Endothelial cell of umbilical vein (primary cell): ENCODE data around the gene GNAO1. TPM values are rescaled to one million over a fixed set of nuclear protein-coding genes. Genes with fewer than 3 reads are reported as not detected.

Experiments used
- BruUV-seq: library from RNA; stranded (reverse); fragments of 400-500 nt; replicated peaks from 2 replicates; lab custom pipeline; 2021; lab: Mats Ljungman, UMichigan
- CTCF ChIA-PET: fragments of 300-600, 350-600 bp; sonication (Branson Sonifier 250); formaldehyde crosslinking; loops from one replicate; lab custom pipeline; 2021; ENCODE audit warnings: antibody characterized with exemption, inconsistent platforms; lab: Charles Lee
- POLR2A ChIA-PET: fragments of 300-600, 350-600 bp; sonication (Branson Sonifier 250); formaldehyde crosslinking; loops from one replicate; lab custom pipeline; 2021; ENCODE audit warnings: antibody characterized with exemption, inconsistent platforms; lab: Charles Lee
- DNase-seq: peaks from one replicate; pipeline ENCODE4 v3.0.0-alpha.2; 2011; ENCODE audit warnings: low read depth, low spot score
- FAIRE-seq: peaks from 2 replicates; lab custom pipeline; 2011; peaks lifted over from hg19 to GRCh38; lab: Jason Lieb, UNC
- H2AFZ ChIP-seq: 2 replicates; pipeline ENCODE4 v1.6.0; 2012; ENCODE audit warnings: low read depth, low read length, control low read depth, inconsistent platforms
- H3K27ac ChIP-seq: 2 replicates; pipeline ENCODE4 v1.5.1; 2011; ENCODE audit warnings: low read depth, mild to moderate bottlenecking, control low read depth, low read length, moderate library complexity; ENCODE audit not compliant: insufficient read depth
- H3K27me3 ChIP-seq, 2 experiments: 2 replicates each; pipeline versions ENCODE4 v1.6.0 to v1.6.1; 2011; ENCODE audit warnings: low read length in 2 of 2, mixed read lengths in 1 of 2; ENCODE audit not compliant: control insufficient read depth in 2 of 2, insufficient read depth in 2 of 2
- H3K36me3 ChIP-seq, 2 experiments: 2 replicates in 1 of 2; 3 replicates in 1 of 2; pipeline ENCODE4 v1.5.1; 2011; ENCODE audit warnings: low read length in 2 of 2, mild to moderate bottlenecking in 1 of 2, moderate library complexity in 1 of 2; ENCODE audit not compliant: control insufficient read depth in 2 of 2, insufficient read depth in 2 of 2; ENCODE audit errors: extremely low read depth in 1 of 2
- H3K4me1 ChIP-seq: 3 replicates; pipeline ENCODE4 v1.5.1; 2011; ENCODE audit warnings: mild to moderate bottlenecking, low read length; ENCODE audit not compliant: control insufficient read depth, insufficient read depth; ENCODE audit errors: extremely low read depth
- H3K4me2 ChIP-seq: 2 replicates; pipeline ENCODE4 v1.6.1; 2011; ENCODE audit warnings: low read length, control low read depth, mixed read lengths; ENCODE audit not compliant: insufficient read depth
- H3K4me3 ChIP-seq, 3 experiments: fragments of 200-600 bp in 1 of 3; sonication (generic), shearing (Covaris generic) in 1 of 3; replicated peaks in 1 of 3; 2 replicates each; pipeline ENCODE4 v1.5.1; 2011 to 2016; ENCODE audit warnings: control low read depth in 3 of 3, low read length in 3 of 3, mild to moderate bottlenecking in 2 of 3, inconsistent platforms in 1 of 3, low read depth in 1 of 3, moderate library complexity in 1 of 3; ENCODE audit not compliant: insufficient read depth in 1 of 3
- H3K79me2 ChIP-seq: 2 replicates; pipeline ENCODE4 v1.6.0; 2012; ENCODE audit warnings: low read length, inconsistent platforms; ENCODE audit not compliant: control insufficient read depth, insufficient read depth
- H3K9ac ChIP-seq: replicated peaks from 2 replicates; pipeline ENCODE3; 2011; ENCODE audit warnings: low read length, control low read depth; ENCODE audit not compliant: insufficient read depth; ENCODE audit errors: extremely low read depth
- H3K9me1 ChIP-seq: replicated peaks from 3 replicates; pipeline ENCODE4 v1.6.0; 2011; ENCODE audit warnings: mild to moderate bottlenecking, low read length; ENCODE audit not compliant: control insufficient read depth, insufficient read depth; ENCODE audit errors: extremely low read depth
- H3K9me3 ChIP-seq: replicated peaks from 2 replicates; pipeline ENCODE4 v1.5.1; 2012; ENCODE audit warnings: low read length, inconsistent platforms; ENCODE audit not compliant: control insufficient read depth, insufficient read depth
- H4K20me1 ChIP-seq: replicated peaks from 2 replicates; pipeline ENCODE3; 2011; ENCODE audit warnings: mild to moderate bottlenecking, low read length; ENCODE audit not compliant: control insufficient read depth, insufficient read depth; ENCODE audit errors: extremely low read depth
- EZH2 ChIP-seq: IDR thresholded peaks from 2 replicates; pipeline ENCODE4 v1.6.1; 2012; ENCODE audit warnings: borderline replicate concordance, low read depth, mild to moderate bottlenecking, moderate library complexity, low read length, inconsistent platforms; ENCODE audit not compliant: severe bottlenecking
- FOS ChIP-seq: IDR thresholded peaks from 2 replicates; pipeline ENCODE4 v1.6.1; 2011; ENCODE audit warnings: mild to moderate bottlenecking, low read length, moderate library complexity, borderline replicate concordance; ENCODE audit not compliant: insufficient read depth
- GATA2 ChIP-seq: IDR thresholded peaks from 2 replicates; pipeline ENCODE4 v1.7.0; 2011; ENCODE audit warnings: low read depth, mild to moderate bottlenecking, moderate library complexity, mixed read lengths, low read length; ENCODE audit not compliant: insufficient read length, insufficient read depth
- JUN ChIP-seq: IDR thresholded peaks from 2 replicates; pipeline ENCODE4 v1.6.1; 2011; ENCODE audit warnings: borderline replicate concordance, low read depth; ENCODE audit not compliant: insufficient read length, insufficient read depth
- MAX ChIP-seq: IDR thresholded peaks from 2 replicates; pipeline ENCODE4 v1.6.1; 2011; ENCODE audit not compliant: insufficient read depth, insufficient read length
- MYC ChIP-seq: IDR thresholded peaks from one replicate; pipeline ENCODE4 v1.6.1; 2011; ENCODE audit warnings: mild to moderate bottlenecking, low read depth, low read length
- POLR2A ChIP-seq: IDR thresholded peaks from 2 replicates; pipeline ENCODE4 v1.6.1; 2012; ENCODE audit warnings: low read depth, mild to moderate bottlenecking, control low read depth, low read length
- POLR2AphosphoS5 ChIP-seq: IDR thresholded peaks from 2 replicates; pipeline ENCODE4 v1.6.1; 2012; ENCODE audit warnings: low read depth, mild to moderate bottlenecking, control low read depth, low read length, moderate library complexity; ENCODE audit not compliant: insufficient read depth
- dilution Hi-C: fragments of 300-500 bp; cut with MboI; formaldehyde crosslinking; loops from one replicate; pipeline ENCODE4 v1.15.0; 2019; ENCODE audit warnings: low sequenced_read_pairs; ENCODE audit not compliant: extremely low pct_ligation_motif_present
- intact Hi-C: fragments of 100-400 bp; cut with micrococcal nuclease; formaldehyde crosslinking; loops from one replicate; pipeline ENCODE4 v1.10.0; 2022
- polyA plus RNA-seq, 4 experiments: library from polyadenylated mRNA; depleted of rRNA in 3 of 4; stranded (reverse) in 3 of 4; unstranded in 1 of 4; fragments of >200 nt; gene quantifications; 2 replicates each; pipeline versions ENCODE4 v1.2.1 to v1.2.3, GENCODE V29; 2011 to 2012; ENCODE audit warnings: missing spikeins in 1 of 4
- total RNA-seq: library from RNA; stranded (reverse); gene quantifications from 2 replicates; pipeline ENCODE4 v1.2.3, GENCODE V29; 2021
- TF ChIP-seq, protein P1 (sequence below), 2 donors: IDR thresholded peaks; 1 replicate in 1 of 2; 2 replicates in 1 of 2; pipeline ENCODE4 v1.5.1; 2011; ENCODE audit warnings: low read length in 2 of 2, mild to moderate bottlenecking in 2 of 2, moderate library complexity in 2 of 2, control low read depth in 1 of 2, inconsistent platforms in 1 of 2, low read depth in 1 of 2; ENCODE audit not compliant: insufficient read depth in 1 of 2; ENCODE audit errors: extremely low read depth in 1 of 2

Gene GNAO1
- total and polyA plus RNA-seq, 2 donors (not counting 3 experiments of a cell fraction or from before 2014, with no cell fraction given) = not detected

- dilution Hi-C loops (no loop called here), intact Hi-C loops (no loop called here)
- Histone ChIP-seq H3K4me2 (no peak overlapping the region), H3K4me3 (no peak overlapping the region), H2AFZ (no peak overlapping the region), H3K9me1 (no peaks in the 10 kb centered on the region), H3K9me3 (no peaks in the 10 kb centered on the region), H3K79me2 (no peaks in the 10 kb centered on the region), H3K4me1 (no peaks in the 10 kb centered on the region), H3K27me3 (no peaks in the 10 kb centered on the region), H3K36me3 (no peaks in the 10 kb centered on the region), H3K9ac (no peak overlapping the region), H4K20me1 (no peaks in the 10 kb centered on the region), H3K27ac (no peak overlapping the region)
- ChIA-PET POLR2A (no interaction called here), CTCF (interaction anchor here (1.1 to 2.5 kb wide), 3 partner anchors 8 to 16 kb away, joined by 3 to 14 read pairs (median 3); no protein-coding TSS in a partner anchor)
- TF ChIP-seq POLR2A (no peak), MAX (no peak), FOS (no peak)
- FAIRE-seq (no peak), DNase-seq (no peak)
- BruUV-seq = no TSS peak
These were observed 155.0 kb downstream of the GNAO1 start for GRCh38 chr16:56346131-56346890.

- BruUV-seq = no TSS peak
- H3K79me2 ChIP-seq = no peaks in the 10 kb centered on the region
- TF ChIP-seq JUN (no peak), MAX (no peak), MYC (no peak), POLR2A (no peak), GATA2 (no peak), FOS (no peak), POLR2AphosphoS5 (no peak), EZH2 (no peak)
- TF ChIP-seq, protein P1, sequence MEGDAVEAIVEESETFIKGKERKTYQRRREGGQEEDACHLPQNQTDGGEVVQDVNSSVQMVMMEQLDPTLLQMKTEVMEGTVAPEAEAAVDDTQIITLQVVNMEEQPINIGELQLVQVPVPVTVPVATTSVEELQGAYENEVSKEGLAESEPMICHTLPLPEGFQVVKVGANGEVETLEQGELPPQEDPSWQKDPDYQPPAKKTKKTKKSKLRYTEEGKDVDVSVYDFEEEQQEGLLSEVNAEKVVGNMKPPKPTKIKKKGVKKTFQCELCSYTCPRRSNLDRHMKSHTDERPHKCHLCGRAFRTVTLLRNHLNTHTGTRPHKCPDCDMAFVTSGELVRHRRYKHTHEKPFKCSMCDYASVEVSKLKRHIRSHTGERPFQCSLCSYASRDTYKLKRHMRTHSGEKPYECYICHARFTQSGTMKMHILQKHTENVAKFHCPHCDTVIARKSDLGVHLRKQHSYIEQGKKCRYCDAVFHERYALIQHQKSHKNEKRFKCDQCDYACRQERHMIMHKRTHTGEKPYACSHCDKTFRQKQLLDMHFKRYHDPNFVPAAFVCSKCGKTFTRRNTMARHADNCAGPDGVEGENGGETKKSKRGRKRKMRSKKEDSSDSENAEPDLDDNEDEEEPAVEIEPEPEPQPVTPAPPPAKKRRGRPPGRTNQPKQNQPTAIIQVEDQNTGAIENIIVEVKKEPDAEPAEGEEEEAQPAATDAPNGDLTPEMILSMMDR (IDR thresholded peaks at IDR 0.05; ENCODE audit: extremely low read depth in 1 of 2, insufficient read depth in 1 of 2, low read depth in 1 of 2, low read length in 2 of 2) = no peak
- no peaks in the 10 kb centered on the region for H3K36me3 ChIP-seq
- no peak overlapping the region for H3K9ac ChIP-seq
- dilution Hi-C loops (no loop called here), intact Hi-C loops (no loop called here)
- no peak overlapping the region for H3K4me3 ChIP-seq
- no peak overlapping the region for H3K4me2 ChIP-seq
- CTCF ChIA-PET = interaction anchor here (1.1 to 2.5 kb wide), 3 partner anchors 9 to 17 kb away, joined by 3 to 14 read pairs (median 3); no protein-coding TSS in a partner anchor
- no peak for FAIRE-seq
- H3K27me3 ChIP-seq = no peaks in the 10 kb centered on the region
- POLR2A ChIA-PET = no interaction called here
- H3K4me1 ChIP-seq = no peaks in the 10 kb centered on the region
- H3K9me3 ChIP-seq = no peaks in the 10 kb centered on the region
- no peak for DNase-seq
- no peaks in the 10 kb centered on the region for H4K20me1 ChIP-seq
- no peaks in the 10 kb centered on the region for H3K9me1 ChIP-seq
- no peak overlapping the region for H3K27ac ChIP-seq
- no peak overlapping the region for H2AFZ ChIP-seq
These were observed 155.9 kb downstream of the GNAO1 start for GRCh38 chr16:56347166-56347565.
